Upper lobe of left lung (tissue), 4 donors: ENCODE results near the gene LRRC14B.

ENCODE experiments used
- CTCF ChIP-seq, 6 experiments: fragments of 450-650 bp in 4 of 6; fragments of 200-600 bp in 2 of 6; sonication (generic) in 2 of 6; IDR thresholded peaks; one replicate each; pipeline ENCODE4 v1.5.1; 2016 to 2019; ENCODE audit warnings: antibody characterized with exemption in 6 of 6
- POLR2A ChIP-seq, 4 donors: fragments of 450-650 bp; IDR thresholded peaks; one replicate each; pipeline ENCODE4 v1.5.1; 2016 to 2017; ENCODE audit warnings: antibody characterized with exemption in 4 of 4, mild to moderate bottlenecking in 2 of 4
- POLR2AphosphoS5 ChIP-seq, 2 donors: sonication (generic); formaldehyde crosslinking; IDR thresholded peaks; one replicate each; pipeline ENCODE4 v1.5.1; 2017; ENCODE audit warnings: antibody characterized with exemption in 2 of 2

DNA sequence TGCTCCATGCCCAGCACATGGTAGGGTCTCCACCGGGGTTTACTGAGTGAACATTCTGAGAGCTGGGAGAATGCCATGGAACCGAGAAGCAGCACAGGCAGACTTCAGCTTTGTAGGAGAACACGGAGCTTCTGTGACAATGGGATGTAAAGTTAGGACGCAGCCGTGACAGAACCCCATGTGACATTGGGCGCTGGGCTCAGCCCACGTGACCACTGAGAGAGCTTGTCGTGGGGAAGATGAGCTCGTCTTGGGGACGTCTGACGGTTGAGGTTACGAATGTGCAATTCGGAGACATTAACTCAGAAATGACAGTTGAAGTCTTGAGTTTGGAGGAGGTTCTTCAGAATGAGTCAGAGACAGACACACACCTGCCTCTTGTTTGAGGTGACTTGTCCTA, 40.4 kb downstream of the LRRC14B start:
- TF ChIP-seq CTCF (IDR thresholded peaks at IDR 0.05) (no peak), POLR2AphosphoS5 (IDR thresholded peaks at IDR 0.05) (no peak), POLR2A (IDR thresholded peaks at IDR 0.05) (no peak)
